H1 (cell line): ENCODE data around the gene AANAT. TPM values are rescaled to one million over a fixed set of nuclear protein-coding genes. Genes with fewer than 3 reads are reported as not detected.

Experiments used
- CTCF ChIA-PET: fragments of 300-600 bp; sonication (Branson Sonifier 250); formaldehyde crosslinking; loops from one replicate; lab custom pipeline; 2021; ENCODE audit not compliant: partially characterized antibody; lab: Charles Lee
- POLR2A ChIA-PET: fragments of 300-600 bp; sonication (Branson Sonifier 250); formaldehyde crosslinking; loops from one replicate; lab custom pipeline; 2021; ENCODE audit warnings: inconsistent platforms; ENCODE audit not compliant: partially characterized antibody; lab: Charles Lee
- DNase-seq, 2 experiments: peaks; one replicate each; pipeline versions ENCODE4 v3.0.0 to v3.0.0-alpha.2; 2010 to 2022; ENCODE audit warnings: low spot score in 2 of 2, low read depth in 1 of 2, mixed read lengths in 1 of 2
- FAIRE-seq: peaks from 2 replicates; lab custom pipeline; 2011; peaks lifted over from hg19 to GRCh38; lab: Jason Lieb, UNC
- H2AFZ ChIP-seq: 2 replicates; pipeline ENCODE4 v1.8.1; 2012; ENCODE audit warnings: low read length, inconsistent platforms
- H2AK5ac ChIP-seq: 2 replicates; pipeline ENCODE4 v1.6.1; 2013; ENCODE audit warnings: low read depth, low read length
- H2BK120ac ChIP-seq: replicated peaks from 2 replicates; pipeline ENCODE3; 2013; ENCODE audit warnings: low read depth, low read length, inconsistent platforms
- H2BK12ac ChIP-seq: 2 replicates; pipeline ENCODE4 v1.6.1; 2013; ENCODE audit warnings: low read depth, low read length
- H2BK15ac ChIP-seq: 2 replicates; pipeline ENCODE4 v1.6.1; 2013; ENCODE audit warnings: low read length
- H2BK20ac ChIP-seq: 2 replicates; pipeline ENCODE4 v1.6.1; 2013; ENCODE audit warnings: low read length
- H2BK5ac ChIP-seq: 2 replicates; pipeline ENCODE4 v1.6.1; 2013; ENCODE audit warnings: low read depth, low read length
- H3K14ac ChIP-seq: 2 replicates; pipeline ENCODE4 v1.6.1; 2013; ENCODE audit warnings: inconsistent platforms; ENCODE audit not compliant: insufficient read length
- H3K18ac ChIP-seq: 2 replicates; pipeline ENCODE4 v1.6.1; 2013; ENCODE audit warnings: low read length; ENCODE audit errors: extremely low read depth
- H3K23ac ChIP-seq: 2 replicates; pipeline ENCODE4 v1.6.1; 2013; ENCODE audit warnings: inconsistent platforms; ENCODE audit not compliant: insufficient read length
- H3K23me2 ChIP-seq: 2 replicates; pipeline ENCODE4 v1.6.1; 2013; ENCODE audit warnings: low read depth, low read length
- H3K27ac ChIP-seq: 2 replicates; pipeline ENCODE4 v1.6.1; 2011; ENCODE audit warnings: low read depth, low read length, inconsistent platforms
- H3K27me3 ChIP-seq, 4 experiments: replicated peaks in 1 of 4; 1 replicate in 1 of 4; 2 replicates in 3 of 4; pipeline versions ENCODE4 v1.6.1 to v1.8.1; 2011 to 2013; ENCODE audit warnings: low read length in 3 of 4, mild to moderate bottlenecking in 3 of 4, inconsistent platforms in 2 of 4, mixed read lengths in 2 of 4, moderate library complexity in 1 of 4; ENCODE audit not compliant: control insufficient read depth in 3 of 4, insufficient read depth in 3 of 4; ENCODE audit errors: extremely low read depth in 1 of 4
- H3K36me3 ChIP-seq, 4 experiments: 2 replicates each; pipeline versions ENCODE4 v1.6.1 to v1.8.1; 2011 to 2013; ENCODE audit warnings: mild to moderate bottlenecking in 4 of 4, low read length in 3 of 4, moderate library complexity in 2 of 4, control low read depth in 1 of 4, inconsistent platforms in 1 of 4; ENCODE audit not compliant: insufficient read depth in 4 of 4, control insufficient read depth in 2 of 4
- H3K4ac ChIP-seq: replicated peaks from 2 replicates; pipeline ENCODE3; 2013; ENCODE audit warnings: low read length, low read depth, mixed read lengths, inconsistent platforms; ENCODE audit not compliant: insufficient read length
- H3K4me1 ChIP-seq, 4 experiments: replicated peaks in 1 of 4; 1 replicate in 1 of 4; 2 replicates in 3 of 4; pipeline versions ENCODE4 v1.6.1 to v1.8.1; 2011 to 2013; ENCODE audit warnings: low read length in 3 of 4, inconsistent platforms in 2 of 4, mixed read lengths in 1 of 4; ENCODE audit not compliant: insufficient read depth in 4 of 4, control insufficient read depth in 3 of 4
- H3K4me2 ChIP-seq, 2 experiments: 2 replicates each; pipeline versions ENCODE4 v1.6.1 to v1.8.1; 2011 to 2013; ENCODE audit warnings: low read depth in 2 of 2, low read length in 2 of 2, control low read depth in 1 of 2, inconsistent platforms in 1 of 2, mild to moderate bottlenecking in 1 of 2; ENCODE audit not compliant: insufficient read depth in 1 of 2
- H3K4me3 ChIP-seq, 4 experiments: fragments of 200-600, 300-600 bp in 1 of 4; sonication (generic), shearing (Covaris generic), sonication (Bioruptor Twin) in 1 of 4; 2 replicates each; pipeline versions ENCODE4 v1.5.1 to v1.8.1; 2011 to 2016; ENCODE audit warnings: low read length in 4 of 4, low read depth in 3 of 4, control low read depth in 2 of 4, inconsistent platforms in 2 of 4, mild to moderate bottlenecking in 2 of 4, mixed read lengths in 1 of 4, moderate library complexity in 1 of 4; ENCODE audit not compliant: insufficient read depth in 2 of 4; ENCODE audit errors: extremely low read depth in 1 of 4
- H3K56ac ChIP-seq: replicated peaks from 2 replicates; pipeline ENCODE3; 2013; ENCODE audit warnings: low read depth, mild to moderate bottlenecking, mixed read lengths, low read length, inconsistent platforms; ENCODE audit not compliant: insufficient read length
- H3K79me1 ChIP-seq: 2 replicates; pipeline ENCODE4 v1.6.1; 2013; ENCODE audit warnings: low read depth, low read length, control low read depth
- H3K79me2 ChIP-seq, 2 experiments: 2 replicates each; pipeline versions ENCODE4 v1.6.1 to v1.8.1; 2012 to 2013; ENCODE audit warnings: low read length in 2 of 2, mild to moderate bottlenecking in 2 of 2, inconsistent platforms in 1 of 2; ENCODE audit not compliant: insufficient read depth in 2 of 2, control insufficient read depth in 1 of 2
- H3K9ac ChIP-seq, 4 experiments: replicated peaks in 1 of 4; 1 replicate in 1 of 4; 2 replicates in 3 of 4; pipeline versions ENCODE4 v1.6.1 to v1.8.1; 2011 to 2013; ENCODE audit warnings: low read depth in 3 of 4, low read length in 3 of 4, control low read depth in 2 of 4, mild to moderate bottlenecking in 2 of 4, moderate library complexity in 2 of 4, inconsistent platforms in 1 of 4; ENCODE audit errors: extremely low read depth in 1 of 4
- H3K9me3 ChIP-seq, 2 experiments: 2 replicates each; pipeline versions ENCODE4 v1.6.1 to v1.8.1; 2012 to 2013; ENCODE audit warnings: mild to moderate bottlenecking in 2 of 2, moderate library complexity in 2 of 2, control low read depth in 1 of 2, inconsistent platforms in 1 of 2, low read depth in 1 of 2, low read length in 1 of 2, mixed read lengths in 1 of 2; ENCODE audit not compliant: insufficient read depth in 2 of 2
- H4K20me1 ChIP-seq, 2 experiments: replicated peaks in 1 of 2; 2 replicates each; pipeline versions ENCODE3 to v1.8.1; 2011 to 2013; ENCODE audit warnings: inconsistent platforms in 2 of 2, low read length in 2 of 2, mild to moderate bottlenecking in 1 of 2; ENCODE audit not compliant: insufficient read depth in 2 of 2, control insufficient read depth in 1 of 2
- H4K5ac ChIP-seq: 2 replicates; pipeline ENCODE4 v1.6.1; 2013; ENCODE audit warnings: low read length, low read depth, mixed read lengths, inconsistent platforms; ENCODE audit not compliant: insufficient read length
- H4K8ac ChIP-seq: 2 replicates; pipeline ENCODE4 v1.8.0; 2013; ENCODE audit warnings: mild to moderate bottlenecking, moderate library complexity, low read length, inconsistent platforms; ENCODE audit not compliant: insufficient read depth; ENCODE audit errors: extremely low read depth
- H4K91ac ChIP-seq: replicated peaks from 2 replicates; pipeline ENCODE3; 2013; ENCODE audit warnings: low read length, mixed read lengths, inconsistent platforms; ENCODE audit not compliant: insufficient read length
- PHF8 ChIP-seq: fragments of 200-600 bp; sonication (generic); conservative IDR thresholded peaks from 2 replicates; pipeline ENCODE4 v1.7.1; 2012; ENCODE audit warnings: low read depth, mild to moderate bottlenecking, inconsistent platforms, low read length, moderate library complexity
- SIN3A ChIP-seq, 2 experiments: IDR thresholded peaks in 1 of 2; conservative IDR thresholded peaks in 1 of 2; 2 replicates each; pipeline ENCODE4 v1.6.1; 2011 to 2012; ENCODE audit warnings: low read length in 2 of 2, improper control_type of control experiment in 1 of 2, low read depth in 1 of 2, mild to moderate bottlenecking in 1 of 2
- WGBS, 2 experiments: shearing (Covaris generic) in 1 of 2; methylation state at CpG; one replicate each; pipeline versions ENCODE4 v1.1.6 to v1.1.7; 2013 to 2015; ENCODE audit warnings: low lambda C conversion rate in 2 of 2, mixed read lengths in 2 of 2, inconsistent platforms in 1 of 2, low coverage in 1 of 2, missing lambda C conversion rate in 1 of 2; ENCODE audit not compliant: insufficient replicate concordance in 2 of 2, insufficient coverage in 1 of 2, insufficient read length in 1 of 2; ENCODE audit errors: extremely low coverage in 1 of 2, missing lambda C conversion rate in 1 of 2; 5-methylcytosine and 5-hydroxymethylcytosine counted together
- polyA plus RNA-seq, 7 experiments: library from polyadenylated mRNA; depleted of rRNA in 3 of 7; stranded (reverse) in 5 of 7; unstranded in 2 of 7; fragments of >200 nt in 5 of 7; fragments of 200-250 nt in 2 of 7; gene quantifications; 1 replicate in 5 of 7; 2 replicates in 1 of 7; 4 replicates in 1 of 7; pipeline versions ENCODE4 v1.2.1 to v1.2.3, GENCODE V29; 2011 to 2013; ENCODE audit warnings: missing spikeins in 2 of 7, mixed read lengths in 2 of 7
- total RNA-seq: library from RNA; stranded (reverse); fragmentation: NEBNext Ultra II Directional; extraction: Animal tissue kit (Norgen Biotek cat#: 25700); gene quantifications from 2 replicates; pipeline ENCODE4 v1.2.1, GENCODE V29; 2021

The AANAT gene
- total and polyA plus RNA-seq, 2 of the 8 experiments (the other 6 are each of a cell fraction or from before 2014, with no cell fraction given) = 0.53 TPM; not detected in 1

GRCh38 chr17:76452127-76452659 lies 15.2 kb upstream of the AANAT start:
- ChIA-PET CTCF (interaction anchor here (0.6 to 4.1 kb wide), 8 partner anchors 35 to 331 kb away, joined by 3 to 35 read pairs (median 4); no protein-coding TSS in a partner anchor), POLR2A (interaction anchor here (0.6 to 2.0 kb wide), 6 partner anchors 8 to 104 kb away, joined by 3 to 6 read pairs (median 3); no protein-coding TSS in a partner anchor)
- H2AFZ ChIP-seq = no peak overlapping the region
- WGBS, 2 experiments = 1% methylated on average over 11 of the region's 29 CpGs; no CpG with 5 or more reads in 1 of the 2 experiments
- H3K9ac ChIP-seq = peak overlapping the region in 1 of 4 experiments; percentile 40; a peak in 5 of 7 replicates
- no peak overlapping the region for H2BK5ac ChIP-seq
- H3K14ac ChIP-seq = no peak overlapping the region
- no peak overlapping the region for H3K18ac ChIP-seq
- no peaks in the 10 kb centered on the region for H3K36me3 ChIP-seq
- H4K5ac ChIP-seq = no peak overlapping the region
- no peak overlapping the region for H3K4ac ChIP-seq
- H3K23ac ChIP-seq = no peak overlapping the region
- H3K27ac ChIP-seq = no peak overlapping the region
- FAIRE-seq (no peak), DNase-seq (no peak)
- no peaks in the 10 kb centered on the region for H3K9me3 ChIP-seq
- no peak overlapping the region for H3K56ac ChIP-seq
- H2BK20ac ChIP-seq = no peak overlapping the region
- H3K79me1 ChIP-seq = peaks cover 8% of the 10 kb centered on the region
- peaks cover 9 to 26% (median 18%) of the 10 kb centered on the region in 4 experiments for H3K4me1 ChIP-seq
- TF ChIP-seq SIN3A (conservative IDR thresholded peaks at IDR 0.05 in 1 of 2, IDR thresholded peaks at IDR 0.05 in 1 of 2; ENCODE audit: low read depth in 1 of 2, low read length in 2 of 2) (0 out of 4 replicates have a peak, but pooled peaks of 1 of the 2 experiments have one; percentile 26), PHF8 (no peak)
- no peak overlapping the region; the same call in 1 of the 2 replicates for H2BK12ac ChIP-seq
- peak overlapping the region; percentile 76 to 81 for H3K4me2 ChIP-seq
- H2BK120ac ChIP-seq = no peak overlapping the region
- H3K23me2 ChIP-seq = peaks cover 3% of the 10 kb centered on the region; the same call in 1 of the 2 replicates
- no peaks in the 10 kb centered on the region for H3K27me3 ChIP-seq
- H4K20me1 ChIP-seq = peaks cover 19 to 23% of the 10 kb centered on the region in 2 experiments
- no peak overlapping the region for H2BK15ac ChIP-seq
- H4K91ac ChIP-seq = no peak overlapping the region
- H4K8ac ChIP-seq = no peak overlapping the region
- no peak overlapping the region for H2AK5ac ChIP-seq
- peak overlapping the region; percentile 67 to 84 (median 80) for H3K4me3 ChIP-seq
- peaks cover 47 to 53% of the 10 kb centered on the region in 2 experiments for H3K79me2 ChIP-seq
